PFSK-1 (cell line): ENCODE data around the gene SLFN12L.

ENCODE experiments used
- FOXP2 ChIP-seq: optimal IDR thresholded peaks from 2 replicates; pipeline ENCODE3; 2011; ENCODE audit warnings: borderline replicate concordance, control low read depth, inconsistent platforms; ENCODE audit not compliant: insufficient read depth; ENCODE audit errors: extremely low read length, extremely low read depth
- POLR2AphosphoS5 ChIP-seq: IDR thresholded peaks from 2 replicates; pipeline ENCODE4 v1.6.1; 2012; ENCODE audit warnings: low read depth, mild to moderate bottlenecking, control low read depth, low read length, moderate library complexity
- REST ChIP-seq, 2 experiments: IDR thresholded peaks; 2 replicates each; pipeline versions ENCODE4 v1.6.1 to v1.8.0; 2011 to 2012; ENCODE audit warnings: low read depth in 2 of 2, low read length in 2 of 2, control low read depth in 1 of 2, inconsistent platforms in 1 of 2, mild to moderate bottlenecking in 1 of 2, moderate library complexity in 1 of 2; ENCODE audit not compliant: insufficient read depth in 1 of 2
- SIN3A ChIP-seq: IDR thresholded peaks from 2 replicates; pipeline ENCODE4 v1.6.1; 2012; ENCODE audit warnings: mild to moderate bottlenecking, low read length, moderate library complexity, borderline replicate concordance; ENCODE audit not compliant: insufficient read depth
- TAF1 ChIP-seq: IDR thresholded peaks from 2 replicates; pipeline ENCODE4 v1.6.1; 2012; ENCODE audit warnings: low read length, control low read depth, borderline replicate concordance; ENCODE audit not compliant: insufficient read depth

SLFN12L gene

GRCh38 chr17:35566968-35567367, 29.5 kb upstream of the SLFN12L start:
- no peak for TF ChIP-seq TAF1
- TF ChIP-seq SIN3A: no peak
- no peak for TF ChIP-seq FOXP2
- TF ChIP-seq POLR2AphosphoS5: no peak
- no peak for TF ChIP-seq REST (IDR thresholded peaks at IDR 0.05; ENCODE audit: insufficient read depth in 1 of 2, low read depth in 2 of 2, low read length in 2 of 2)

DNA sequence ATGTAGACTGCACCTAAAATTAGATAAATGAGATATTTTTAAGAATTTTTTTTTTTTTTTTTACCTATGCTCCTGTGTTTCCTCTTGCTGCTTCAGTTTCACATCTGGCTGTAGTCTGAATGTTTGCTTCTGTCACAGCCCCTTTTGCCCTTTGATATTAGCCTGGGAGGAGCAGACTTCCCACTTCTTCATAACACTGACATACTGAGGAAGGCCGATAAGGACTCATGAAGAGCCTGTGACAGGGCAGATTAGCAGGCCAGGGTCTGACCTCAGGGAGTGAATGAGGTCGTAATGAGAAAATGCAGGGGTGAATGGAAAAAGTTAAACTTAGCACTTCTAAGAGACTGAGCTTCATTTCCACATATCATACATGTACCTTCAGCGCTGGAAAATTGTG, 23.2 kb upstream of the SLFN12L start, which contains the start of gene SLFN14:
Gene SLFN14 (minus strand): TSS at position 117 of the 400 bp plus-strand sequence. CDS start 2,757 bp downstream, outside the sequence.
- TF ChIP-seq SIN3A (no peak), FOXP2 (no peak), REST (IDR thresholded peaks at IDR 0.05; ENCODE audit: insufficient read depth in 1 of 2, low read depth in 2 of 2, low read length in 2 of 2) (no peak), TAF1 (no peak)

- TF ChIP-seq TAF1: no peak
- TF ChIP-seq SIN3A: no peak
- TF ChIP-seq FOXP2: no peak
- no peak for TF ChIP-seq POLR2AphosphoS5
- TF ChIP-seq REST (IDR thresholded peaks at IDR 0.05; ENCODE audit: insufficient read depth in 1 of 2, low read depth in 2 of 2, low read length in 2 of 2): no peak
Measured at GRCh38 chr17:35559495-35560210, 22.2 kb upstream of the SLFN12L start.

GRCh38 chr17:35557353-35557752, 19.9 kb upstream of the SLFN12L start:
- TF ChIP-seq FOXP2 (no peak), SIN3A (no peak), TAF1 (no peak), REST (IDR thresholded peaks at IDR 0.05; ENCODE audit: insufficient read depth in 1 of 2, low read depth in 2 of 2, low read length in 2 of 2) (no peak), POLR2AphosphoS5 (no peak)
